HG02588 (cell line): ENCODE data around the gene KCNAB1.
A peak's percentile ranks its signal among the peaks of the same experiment; 100 is the strongest.

Experiments
- ATAC-seq: cut with Tn5 transposase; IDR thresholded peaks from one replicate; pipeline ENCODE4 v1.9.1; 2021; ENCODE audit warnings: mild to moderate bottlenecking, moderate library complexity; ENCODE audit not compliant: unreplicated experiment

The KCNAB1 gene

DNA sequence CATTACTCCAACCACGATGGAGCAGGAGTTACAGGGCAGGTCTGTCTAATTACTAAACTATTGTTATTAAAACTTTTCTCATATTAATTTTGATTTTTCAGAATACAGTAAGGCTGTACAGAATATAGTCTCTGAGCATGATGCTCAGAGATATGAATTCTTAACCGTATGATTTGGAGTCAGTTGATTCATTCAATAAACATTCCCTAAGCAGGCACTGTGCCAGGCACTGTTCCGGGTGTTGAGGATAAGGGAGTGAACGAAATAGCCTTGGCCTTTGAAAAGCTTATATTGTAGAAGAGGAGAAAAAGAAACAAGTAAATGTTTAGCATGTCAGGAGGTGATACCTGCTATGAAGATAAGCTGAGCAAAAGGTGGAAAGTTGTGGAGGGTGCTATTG lies 187.3 kb downstream of the KCNAB1 start:
- ATAC-seq: no peak

DNA sequence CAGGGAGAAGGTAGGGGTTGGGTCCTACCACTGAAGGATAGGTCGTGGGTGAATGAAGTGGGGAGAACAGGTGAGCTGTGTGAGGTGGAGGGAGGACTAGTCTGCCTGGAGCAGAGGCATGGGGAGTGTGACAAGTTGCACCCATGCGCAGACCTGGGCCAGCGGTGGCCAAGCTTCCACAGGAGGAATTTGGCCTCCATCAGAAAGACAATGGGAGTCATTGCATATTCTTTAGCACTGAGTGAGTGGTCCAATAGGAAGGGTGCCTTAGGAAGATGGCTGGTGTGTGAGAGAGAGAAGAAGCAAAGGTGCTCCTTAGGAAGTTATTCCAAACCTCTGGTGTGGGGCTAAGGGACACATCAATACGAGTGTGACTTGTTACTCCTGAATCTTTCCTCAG lies 191.1 kb downstream of the KCNAB1 start:
- ATAC-seq: no peak

DNA sequence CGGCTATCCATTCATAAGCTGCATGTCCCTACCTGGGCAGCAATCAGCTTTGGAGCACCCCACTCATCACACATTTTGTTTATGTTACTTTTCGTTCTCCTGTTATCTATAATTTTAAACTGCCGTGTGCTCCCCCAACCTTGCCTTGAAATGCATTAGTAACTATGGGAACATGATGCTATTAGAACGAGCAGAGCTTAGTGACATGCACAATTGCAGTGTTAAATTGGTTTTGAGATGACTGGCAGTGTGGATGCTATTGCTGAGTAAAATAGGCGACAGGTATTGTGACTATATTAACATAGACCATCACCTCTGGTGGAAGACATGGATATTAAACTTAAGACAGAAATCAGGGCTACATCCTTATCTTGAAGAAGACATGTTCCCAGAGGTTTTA lies 191.6 kb downstream of the KCNAB1 start:
- ATAC-seq: no peak

DNA sequence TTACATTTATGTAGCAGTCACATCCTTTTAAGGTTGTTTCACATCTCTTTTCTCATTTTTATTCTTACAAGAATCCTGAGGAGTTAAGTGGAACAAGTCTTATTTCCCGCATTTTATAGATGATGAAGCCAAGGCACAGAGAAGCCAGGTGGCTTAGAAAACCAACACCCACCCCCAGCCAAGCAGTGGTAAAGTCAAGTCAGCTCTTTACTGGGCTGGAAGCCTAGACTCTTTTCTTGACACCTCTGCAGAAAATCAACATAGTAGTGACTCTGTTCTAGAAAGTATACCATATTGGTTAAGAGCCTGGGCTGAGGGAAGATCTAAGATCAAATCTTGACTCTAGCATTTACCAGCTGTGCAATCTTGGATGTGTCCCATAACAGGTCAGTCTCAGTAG lies 195.7 kb downstream of the KCNAB1 start:
- ATAC-seq: no peak

DNA sequence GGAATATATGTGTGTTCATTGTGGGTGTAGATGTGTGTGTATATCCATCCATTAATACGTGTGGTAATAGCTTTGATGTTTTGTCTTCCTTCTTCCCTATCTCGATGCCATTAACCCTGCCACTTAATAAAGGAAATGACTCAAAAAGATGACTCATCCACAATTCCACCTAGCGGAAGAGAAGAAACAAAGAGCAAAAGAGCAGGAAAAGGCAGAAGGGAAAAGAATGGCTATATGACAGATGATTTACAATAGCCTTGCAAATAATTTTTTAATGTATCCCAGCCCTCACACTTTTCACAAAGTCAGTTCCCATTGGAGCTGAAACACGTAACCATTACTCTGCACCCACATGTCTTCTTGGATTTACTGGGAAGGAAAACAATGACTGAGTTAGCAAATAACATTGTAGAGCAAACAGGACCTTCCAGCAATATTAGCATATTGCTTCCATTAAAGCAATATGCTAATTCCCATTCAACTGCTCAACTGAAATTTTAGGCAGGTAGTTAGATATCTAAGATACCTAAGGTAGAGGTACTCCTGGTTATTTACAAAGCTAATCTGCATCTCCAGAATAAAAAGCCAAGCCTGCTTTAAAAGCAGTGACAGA lies 197.2 kb downstream of the KCNAB1 start:
- no peak for ATAC-seq

DNA sequence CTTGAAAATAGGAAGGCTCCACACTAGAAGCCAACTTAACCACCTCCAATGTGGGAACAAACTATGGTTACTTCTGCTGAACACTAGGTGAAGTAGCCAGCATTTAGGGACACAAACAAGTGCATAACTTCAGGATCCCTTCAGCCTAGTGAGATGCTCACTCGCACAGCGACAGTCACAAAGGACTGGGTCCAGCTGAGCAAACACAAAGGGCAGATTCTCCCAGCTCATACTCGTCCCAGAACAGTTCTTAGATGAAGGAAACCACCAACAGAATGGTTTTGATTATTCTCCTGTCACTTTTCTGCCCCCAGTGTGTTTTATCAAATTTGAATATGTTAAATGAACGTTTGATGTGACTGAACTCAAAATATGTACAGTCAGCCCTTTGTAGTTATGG lies 201.6 kb downstream of the KCNAB1 start:
- no peak for ATAC-seq

DNA sequence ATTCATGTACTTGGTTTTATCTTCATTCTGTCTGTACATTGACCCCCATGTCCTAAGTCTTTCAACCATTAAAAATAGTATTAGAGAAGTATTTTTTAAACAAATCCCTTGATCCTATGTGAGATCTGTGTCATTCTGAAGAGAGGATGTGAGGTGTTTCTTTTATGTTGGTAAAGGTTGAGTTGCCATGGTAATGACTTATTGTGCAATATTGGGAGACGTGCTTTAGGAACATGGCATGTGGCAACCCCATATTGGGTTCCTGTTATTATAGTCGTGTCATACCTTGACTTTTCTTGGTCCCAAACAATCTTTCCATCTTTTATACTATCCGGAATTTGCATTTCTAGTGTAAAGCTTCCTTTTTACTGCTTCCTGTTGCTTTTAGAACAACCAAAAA lies 203.1 kb downstream of the KCNAB1 start:
- ATAC-seq: no peak

DNA sequence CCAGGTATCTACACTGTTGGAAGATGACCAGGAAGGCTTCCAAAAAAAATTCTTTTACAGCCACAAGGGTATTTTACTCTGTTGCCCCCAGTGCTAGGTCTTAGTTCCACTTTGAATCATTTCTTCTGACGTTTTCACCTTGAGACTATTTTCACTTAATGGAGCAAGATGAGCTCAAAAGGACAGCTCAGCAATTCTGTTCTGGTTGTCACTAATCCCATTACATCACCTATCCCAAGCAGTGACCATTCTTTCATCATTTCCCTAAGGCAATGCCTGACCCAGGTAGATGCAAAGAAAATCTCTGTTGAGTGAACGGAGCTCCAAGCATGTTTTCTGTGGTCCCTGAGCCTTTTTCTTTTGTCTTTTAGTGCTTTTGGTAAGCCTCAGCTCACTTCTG lies 210.0 kb downstream of the KCNAB1 start:
- ATAC-seq: no peak

DNA sequence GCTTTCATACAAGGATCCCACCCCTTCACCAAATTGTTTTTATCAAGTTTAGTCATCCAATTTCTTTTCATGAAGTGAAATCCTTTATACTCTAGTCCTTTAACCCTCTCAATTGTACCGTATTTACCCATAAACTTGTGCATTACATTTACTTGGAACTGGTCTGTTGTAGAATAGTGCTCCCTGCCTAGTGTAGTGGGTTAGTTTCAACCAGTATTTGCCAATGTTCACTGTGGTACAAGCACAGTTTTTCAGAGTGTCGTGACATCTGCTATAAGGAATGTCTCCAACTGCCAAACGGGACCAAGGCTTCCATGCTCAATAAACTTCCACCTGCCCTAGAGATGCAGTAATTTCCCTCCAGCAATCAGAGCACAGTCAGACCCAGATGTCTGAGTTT lies 211.9 kb downstream of the KCNAB1 start:
- ATAC-seq: no peak

DNA sequence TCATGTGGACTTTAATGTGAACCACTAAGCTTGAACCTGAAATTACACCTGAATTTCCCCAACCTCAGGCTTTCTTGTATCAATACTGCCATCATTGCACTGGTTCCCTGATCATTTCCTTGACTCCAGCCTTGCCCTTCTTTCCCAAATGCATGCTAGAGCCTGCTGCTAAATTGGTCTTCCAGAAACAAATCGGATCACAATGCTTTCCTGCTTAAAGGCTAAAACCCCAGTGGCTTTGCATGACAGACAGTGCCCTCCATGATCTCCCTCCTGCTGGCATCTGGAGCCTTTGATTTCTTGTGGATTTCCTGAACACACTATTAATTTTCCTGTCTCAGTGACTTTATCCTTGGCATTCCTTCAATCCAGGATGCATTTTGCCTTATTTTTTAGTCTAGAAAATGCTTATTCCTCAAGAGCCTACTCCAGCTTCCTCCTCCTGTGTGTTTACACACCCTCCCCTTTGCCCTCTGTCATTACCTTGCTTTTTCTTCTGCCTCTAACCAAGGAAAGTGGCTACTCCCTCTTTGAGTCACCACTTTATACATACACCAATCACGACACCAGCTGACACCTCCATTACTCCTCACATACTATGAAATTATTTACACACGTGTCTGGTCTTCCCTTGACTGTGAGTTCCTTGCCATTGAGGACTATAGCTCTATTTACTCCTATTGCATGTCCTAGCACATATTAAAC lies 214.6 kb downstream of the KCNAB1 start:
- no peak for ATAC-seq

DNA sequence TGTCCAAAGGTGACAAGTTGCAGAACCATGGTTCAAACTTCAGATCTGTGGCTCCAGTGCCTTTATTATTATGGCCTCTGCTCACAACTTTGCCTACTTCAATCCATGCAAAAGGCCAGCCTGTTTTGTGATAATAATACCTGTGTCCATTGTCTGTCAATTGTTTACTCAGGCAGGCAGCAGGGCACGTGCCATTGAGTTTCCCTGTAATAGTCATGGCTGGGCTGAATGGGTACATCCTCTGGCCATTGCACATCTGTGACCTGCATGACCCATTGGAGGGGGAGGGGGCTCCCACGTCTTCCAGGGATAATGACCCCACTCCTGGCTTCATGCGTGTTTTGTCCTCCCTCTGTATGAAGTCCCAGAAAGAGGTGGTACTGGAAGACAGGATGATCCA lies 219.1 kb downstream of the KCNAB1 start:
- no peak for ATAC-seq

DNA sequence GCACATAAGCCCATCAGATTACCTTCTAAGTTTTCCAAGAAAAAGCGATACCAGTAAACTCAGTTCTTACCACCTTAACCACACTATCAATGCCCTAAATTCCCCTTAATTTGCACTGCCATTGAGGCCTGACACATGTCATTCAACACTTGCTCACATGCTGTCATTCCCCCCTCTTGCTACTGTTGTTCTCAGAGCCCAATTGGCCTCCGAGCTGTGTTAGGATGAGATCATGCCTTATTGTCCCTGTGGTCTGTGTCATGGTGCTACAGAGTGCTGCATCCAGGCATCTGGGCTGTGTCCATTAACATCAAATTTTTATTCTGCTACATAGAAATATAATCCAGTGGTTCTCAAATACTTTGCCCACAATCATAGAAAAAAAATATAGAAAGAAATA lies 221.0 kb downstream of the KCNAB1 start:
- ATAC-seq: no peak

DNA sequence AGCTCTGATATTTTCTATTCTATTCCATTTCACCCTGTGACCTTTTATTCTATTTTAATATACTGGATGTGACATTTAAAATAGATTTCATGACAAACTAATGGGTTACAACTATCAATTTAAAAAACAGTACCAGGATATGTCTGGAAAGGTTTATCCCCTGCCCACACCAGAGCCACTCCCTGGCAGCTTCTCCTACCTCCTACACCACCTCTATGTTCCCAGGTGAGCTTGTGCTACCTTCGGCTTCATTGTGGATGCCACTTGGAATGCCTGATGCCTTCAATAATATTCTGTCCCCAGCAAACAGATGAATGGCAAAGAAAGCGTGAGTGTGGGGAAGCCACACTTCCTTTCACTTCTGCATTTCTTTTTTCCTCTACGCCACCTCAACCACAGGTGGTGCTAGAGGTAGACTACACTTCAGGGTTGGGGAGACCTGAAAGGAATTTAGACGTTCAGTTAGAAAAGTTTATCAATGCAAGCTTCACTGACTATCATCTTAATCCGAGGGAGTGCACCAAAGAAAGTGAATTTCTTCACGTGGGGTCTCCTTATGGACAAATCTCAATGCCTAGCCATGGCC lies 221.5 kb downstream of the KCNAB1 start:
- ATAC-seq: peak; percentile 98

DNA sequence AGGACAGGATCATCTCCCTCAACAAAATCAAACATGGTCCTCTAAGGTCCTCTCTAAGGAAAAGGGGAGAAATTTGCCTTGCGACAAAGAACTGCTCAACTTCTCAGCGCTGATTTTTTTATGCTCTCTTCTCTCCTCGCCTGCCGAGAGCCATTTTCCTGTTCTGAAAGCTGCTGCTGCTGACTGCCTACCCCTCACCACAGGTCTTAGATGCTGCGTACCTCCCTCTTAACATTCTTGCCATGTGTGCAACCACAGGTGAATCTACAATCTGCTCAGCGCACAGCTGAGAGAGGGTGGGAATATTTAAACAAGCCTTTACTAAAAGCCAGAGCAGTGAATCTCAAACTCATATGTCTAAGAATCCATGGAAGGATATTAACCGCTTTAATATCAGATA lies 223.8 kb downstream of the KCNAB1 start:
- no peak for ATAC-seq

DNA sequence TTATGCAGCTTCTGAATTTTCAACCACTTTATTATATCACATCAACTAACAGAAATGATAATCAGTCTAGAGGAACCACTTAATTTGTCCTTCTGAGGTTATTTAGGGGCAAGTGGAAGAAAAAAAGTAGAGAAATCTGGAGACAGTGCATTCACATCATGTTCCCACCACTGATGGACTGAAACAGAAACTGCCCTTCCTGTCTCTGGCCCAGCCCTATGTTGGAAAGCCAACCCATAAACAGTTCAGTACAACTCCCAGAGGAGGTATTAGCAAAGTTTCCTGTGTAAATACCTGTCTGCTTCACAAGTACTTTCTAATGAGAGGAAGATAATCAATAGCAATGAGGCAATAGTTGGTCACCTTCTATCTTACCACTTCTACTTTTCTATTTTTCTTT lies 228.7 kb downstream of the KCNAB1 start:
- ATAC-seq: no peak

DNA sequence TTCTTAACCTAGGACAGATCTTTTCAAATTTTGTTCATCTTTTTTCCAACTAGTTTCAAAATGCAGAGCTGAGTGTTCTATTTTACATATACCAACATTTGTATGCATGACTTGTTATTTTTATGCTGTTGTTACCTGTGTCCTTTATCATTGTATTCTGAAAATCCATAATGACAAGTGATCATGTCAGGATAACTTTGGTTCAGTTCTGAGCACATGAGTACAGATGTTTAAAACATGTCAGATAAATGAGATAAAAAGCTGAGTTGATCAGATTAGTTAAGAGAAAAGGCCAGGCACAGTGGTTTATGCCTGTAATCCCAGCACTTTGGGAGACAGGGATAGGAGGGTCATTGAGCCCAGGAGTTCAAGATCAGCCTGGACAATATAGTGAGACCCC lies 229.6 kb downstream of the KCNAB1 start:
- no peak for ATAC-seq

DNA sequence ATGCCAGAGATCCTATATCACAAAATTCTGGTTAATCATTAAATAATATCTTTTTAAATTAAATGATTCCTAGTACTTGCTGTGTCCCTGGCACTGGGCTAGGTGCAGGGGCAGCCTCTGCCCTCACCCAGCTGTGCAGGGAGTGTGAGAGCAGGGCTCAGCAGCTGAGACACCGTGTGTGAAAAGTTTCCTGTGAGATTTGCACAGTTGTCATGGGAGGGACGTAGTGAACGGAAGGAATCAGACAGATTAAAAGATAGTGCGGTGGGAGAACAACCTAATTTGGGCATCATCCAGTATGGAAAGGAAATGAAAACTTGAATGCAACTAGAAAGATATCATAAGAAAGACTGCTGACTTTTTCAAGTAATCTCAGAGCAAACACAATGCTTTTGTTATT lies 230.4 kb downstream of the KCNAB1 start:
- no peak for ATAC-seq

DNA sequence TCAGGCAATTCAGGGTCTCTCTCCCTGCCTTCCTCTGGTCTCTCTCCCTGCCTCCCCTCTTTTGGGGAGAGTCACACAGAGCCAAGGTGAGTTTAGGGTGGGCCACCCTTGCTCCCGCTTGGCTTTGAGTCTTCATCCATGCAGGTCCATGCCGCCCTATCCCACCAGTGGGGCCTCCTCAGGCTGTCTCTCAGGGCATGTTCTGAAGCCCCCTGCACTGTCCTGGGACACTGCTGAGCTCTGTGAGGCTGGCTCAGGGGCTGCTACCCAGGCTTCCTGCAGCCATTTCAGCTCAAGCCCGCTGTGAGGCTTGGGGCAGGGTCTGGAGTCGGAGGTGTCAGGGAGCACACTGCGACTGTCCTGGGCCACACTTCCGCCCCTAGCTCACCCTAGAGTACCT lies 231.4 kb downstream of the KCNAB1 start:
- no peak for ATAC-seq

DNA sequence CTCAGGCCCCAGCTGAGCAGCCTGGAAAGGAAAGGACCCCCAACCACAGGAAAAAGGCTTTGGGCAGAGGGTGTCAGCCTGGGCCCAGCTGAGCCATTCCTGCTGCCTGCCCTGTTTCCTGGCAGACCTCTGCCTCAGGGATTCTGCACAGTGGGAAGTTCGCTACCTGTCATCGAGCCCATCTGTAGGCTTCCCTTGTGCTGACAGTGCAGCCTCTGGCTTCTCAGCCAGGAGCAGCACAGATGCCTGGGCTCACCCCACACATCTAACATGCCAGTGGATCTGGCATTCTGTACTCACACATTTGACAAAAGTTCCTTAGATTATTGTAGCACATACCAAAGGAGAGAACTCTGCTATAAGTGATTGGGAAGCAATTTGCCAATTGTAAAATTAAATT lies 232.3 kb downstream of the KCNAB1 start:
- no peak for ATAC-seq

DNA sequence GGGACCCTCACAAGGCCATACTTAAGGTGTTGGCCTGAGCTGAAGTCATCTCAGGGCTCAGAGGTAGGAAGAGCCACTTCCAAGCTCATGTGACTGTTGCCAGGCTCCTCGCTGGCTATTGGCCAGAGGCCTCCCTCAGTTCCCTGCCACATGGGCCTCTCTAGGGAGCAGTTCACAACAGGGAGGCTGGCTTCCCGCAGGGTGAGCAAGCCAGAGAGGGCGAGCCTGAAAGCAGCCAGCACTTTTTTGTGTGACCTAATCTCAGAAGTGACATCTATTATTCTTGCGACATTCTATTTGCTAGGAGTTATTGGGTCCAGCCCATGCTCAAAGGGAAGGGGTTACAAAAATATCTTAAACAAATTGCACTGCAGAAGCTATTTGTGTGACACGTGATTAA lies 233.2 kb downstream of the KCNAB1 start:
- ATAC-seq: no peak

DNA sequence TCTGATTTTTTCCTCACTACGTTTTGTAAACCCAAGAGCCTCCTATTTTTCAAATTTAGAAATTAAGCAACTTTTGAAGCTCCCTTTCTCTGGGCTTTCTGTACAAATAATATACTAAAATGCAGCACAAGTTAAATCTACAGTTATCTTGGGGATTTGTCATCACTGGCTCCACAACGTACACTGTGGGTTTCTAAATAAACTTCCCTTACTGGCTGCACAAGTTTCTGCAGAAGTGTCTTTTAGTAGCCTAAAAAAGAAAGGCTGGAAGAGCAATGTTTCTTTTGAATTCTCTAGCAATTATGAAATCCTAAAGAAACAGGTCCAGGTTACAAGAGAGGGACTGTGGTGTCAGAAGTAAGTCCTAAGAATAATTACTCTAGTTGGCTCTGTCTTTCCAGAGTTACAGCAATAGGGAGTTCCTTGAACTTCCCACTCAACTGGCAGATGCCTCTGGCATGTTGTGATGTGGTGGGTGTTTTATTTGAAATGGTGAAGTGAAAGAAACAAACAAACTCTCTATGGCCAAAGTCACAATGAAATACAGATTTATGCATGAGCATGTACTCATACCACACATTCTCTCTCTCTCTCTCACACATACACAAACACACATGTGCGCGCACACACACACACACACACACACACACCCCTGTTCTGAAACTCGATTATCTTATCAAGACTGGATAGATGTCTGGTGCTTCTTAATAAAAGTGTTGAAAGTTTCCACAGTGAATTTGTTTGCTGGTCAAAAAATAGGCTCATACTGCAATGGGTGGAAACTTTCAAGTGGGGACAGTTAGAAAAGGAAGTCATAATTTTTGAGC lies 236.4 kb downstream of the KCNAB1 start:
- no peak for ATAC-seq

DNA sequence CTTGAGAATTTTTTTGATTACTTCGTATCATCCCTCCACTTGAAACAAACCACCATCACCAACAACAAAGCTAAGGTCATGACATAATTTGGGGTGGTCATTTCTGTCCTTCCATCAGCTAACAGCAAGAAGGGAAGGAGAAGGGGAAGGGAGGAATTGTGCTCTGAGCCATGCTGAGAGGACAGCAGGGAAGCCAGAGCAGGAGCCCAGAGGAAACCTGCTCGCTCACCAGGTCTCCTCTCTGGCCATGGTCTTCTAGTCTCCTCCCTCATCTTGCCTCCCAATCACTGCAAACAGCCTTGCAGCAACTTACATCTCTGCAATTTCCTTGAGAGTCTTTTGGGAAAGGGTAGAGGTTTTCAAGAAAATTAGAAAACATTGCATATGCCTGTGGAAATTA lies 237.9 kb downstream of the KCNAB1 start:
- ATAC-seq: no peak
